IPS-20b (cell line): Measurements from ENCODE around the gene ZNF44.

Experiments
- H3K27ac ChIP-seq: one replicate; pipeline ENCODE4 v1.5.1; 2013; ENCODE audit warnings: low read length
- H3K27me3 ChIP-seq: 2 replicates; pipeline ENCODE4 v1.6.1; 2013; ENCODE audit warnings: mild to moderate bottlenecking, low read length, inconsistent platforms; ENCODE audit not compliant: insufficient read depth
- H3K36me3 ChIP-seq: 2 replicates; pipeline ENCODE4 v1.6.1; 2013; ENCODE audit warnings: low read depth, mild to moderate bottlenecking, inconsistent platforms, low read length, moderate library complexity; ENCODE audit not compliant: insufficient read depth
- H3K4me1 ChIP-seq: 2 replicates; pipeline ENCODE4 v1.6.1; 2013; ENCODE audit warnings: mild to moderate bottlenecking, control low read depth, inconsistent platforms, low read length, moderate library complexity; ENCODE audit not compliant: insufficient read depth
- H3K4me3 ChIP-seq: 2 replicates; pipeline ENCODE4 v1.5.1; 2013; ENCODE audit warnings: mild to moderate bottlenecking, low read length, inconsistent platforms
- H3K9ac ChIP-seq: 2 replicates; pipeline ENCODE4 v1.6.1; 2013; ENCODE audit warnings: low read depth, mild to moderate bottlenecking, inconsistent platforms, low read length, moderate library complexity
- H3K9me3 ChIP-seq: 2 replicates; pipeline ENCODE4 v1.6.1; 2013; ENCODE audit warnings: mild to moderate bottlenecking, low read depth, low read length, inconsistent platforms; ENCODE audit not compliant: insufficient read depth

Gene ZNF44

DNA sequence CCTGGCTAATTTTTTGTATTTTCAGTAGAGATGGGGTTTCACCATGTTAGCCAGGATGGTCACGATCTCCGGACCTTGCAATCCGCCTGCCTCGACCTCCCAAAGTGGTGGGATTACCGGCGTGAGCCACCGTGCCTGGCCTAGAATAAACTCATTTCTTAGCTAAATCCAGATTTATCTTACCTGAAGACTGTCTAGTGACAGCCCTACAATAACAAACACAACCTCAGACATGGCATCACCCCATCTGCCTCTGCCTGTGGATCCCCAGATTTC lies 5.0 kb downstream of the ZNF44 start:
- H3K36me3 ChIP-seq, result no peaks in the 10 kb centered on the region
- H3K27ac ChIP-seq, result no peak overlapping the region

DNA sequence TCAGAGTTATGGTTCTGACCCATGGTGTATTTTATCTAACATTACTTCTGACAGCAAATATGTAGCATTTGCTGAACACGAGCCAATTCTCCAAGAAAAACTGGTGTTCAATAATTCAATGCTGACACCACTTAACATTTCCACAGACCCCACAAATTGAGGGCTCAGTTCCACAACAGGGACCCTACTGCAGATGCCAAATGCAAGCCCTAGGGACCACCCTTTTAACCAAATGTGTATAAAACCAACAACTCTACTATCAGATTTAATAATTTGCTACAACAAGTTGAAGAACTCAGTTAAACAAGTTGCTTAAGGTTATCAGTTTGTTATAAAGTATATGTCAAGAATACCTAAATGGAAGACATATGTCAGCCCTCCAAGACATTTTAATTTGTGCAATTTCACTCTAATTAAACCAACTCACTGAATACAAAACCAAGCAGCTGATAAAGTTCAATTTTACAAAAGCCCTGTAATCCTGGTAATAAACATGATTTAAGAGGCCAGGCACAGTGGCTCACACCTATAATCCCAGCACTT lies 6.7 kb downstream of the ZNF44 start:
- no peaks in the 10 kb centered on the region for H3K4me1 ChIP-seq
- H3K4me3 ChIP-seq, result no peak overlapping the region
- no peaks in the 10 kb centered on the region for H3K36me3 ChIP-seq
- H3K9me3 ChIP-seq, result no peaks in the 10 kb centered on the region; the same call in 1 of the 2 replicates
- H3K27ac ChIP-seq, result no peak overlapping the region
- H3K9ac ChIP-seq, result no peak overlapping the region
- no peaks in the 10 kb centered on the region for H3K27me3 ChIP-seq

More for the DNA sequence above, 5.0 kb downstream of the ZNF44 start:
- Histone ChIP-seq H3K4me1 (peaks cover 5% of the 10 kb centered on the region), H3K9ac (no peak overlapping the region), H3K4me3 (no peak overlapping the region), H3K9me3 (no peaks in the 10 kb centered on the region), H3K27me3 (no peaks in the 10 kb centered on the region; the same call in 1 of the 2 replicates)

- peaks cover 15% of the 10 kb centered on the region for H3K9me3 ChIP-seq
- H3K27me3 ChIP-seq, result no peaks in the 10 kb centered on the region
- no peaks in the 10 kb centered on the region for H3K4me1 ChIP-seq
- no peaks in the 10 kb centered on the region for H3K36me3 ChIP-seq
- no peak overlapping the region for H3K9ac ChIP-seq
- no peak overlapping the region for H3K4me3 ChIP-seq
- H3K27ac ChIP-seq, result no peak overlapping the region
These were observed 10.1 kb downstream of the ZNF44 start for GRCh38 chr19:12284631-12285030.

GRCh38 chr19:12284226-12284625 lies 10.5 kb downstream of the ZNF44 start:
- Histone ChIP-seq H3K4me3 (no peak overlapping the region), H3K36me3 (0 out of 2 replicates have a peak, but pooled peaks cover 1% of the 10 kb centered on the region), H3K9me3 (peaks cover 19% of the 10 kb centered on the region)

DNA sequence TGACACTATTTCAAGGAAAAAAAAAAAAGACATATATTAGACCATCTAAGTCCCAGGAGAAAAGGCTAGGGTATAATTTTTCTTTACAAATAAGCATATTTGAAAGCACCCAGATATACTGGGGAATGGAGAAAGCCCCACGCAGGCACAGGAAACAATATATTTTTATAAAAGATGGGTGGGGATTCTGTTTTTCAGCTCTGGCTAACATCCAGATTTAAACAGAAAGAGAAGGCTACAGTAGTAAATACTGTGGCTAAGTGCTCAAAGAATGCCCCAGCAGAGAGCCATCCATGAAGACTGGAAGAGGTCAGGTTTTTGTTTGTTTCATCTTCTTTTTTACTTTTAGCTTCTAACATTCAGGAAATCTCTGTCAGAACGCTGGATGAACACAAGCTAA lies 16.0 kb downstream of the ZNF44 start:
- no peaks in the 10 kb centered on the region for H3K4me1 ChIP-seq
- H3K4me3 ChIP-seq, result no peak overlapping the region
- H3K27me3 ChIP-seq, result no peaks in the 10 kb centered on the region
- peaks cover 68% of the 10 kb centered on the region for H3K9me3 ChIP-seq
- H3K36me3 ChIP-seq, result peaks cover 31% of the 10 kb centered on the region
- no peak overlapping the region for H3K27ac ChIP-seq
- H3K9ac ChIP-seq, result no peak overlapping the region

More at GRCh38 chr19:12284226-12284625, 10.5 kb downstream of the ZNF44 start:
- no peak overlapping the region for H3K9ac ChIP-seq
- H3K27ac ChIP-seq, result no peak overlapping the region
- no peaks in the 10 kb centered on the region for H3K4me1 ChIP-seq
- H3K27me3 ChIP-seq, result no peaks in the 10 kb centered on the region

DNA sequence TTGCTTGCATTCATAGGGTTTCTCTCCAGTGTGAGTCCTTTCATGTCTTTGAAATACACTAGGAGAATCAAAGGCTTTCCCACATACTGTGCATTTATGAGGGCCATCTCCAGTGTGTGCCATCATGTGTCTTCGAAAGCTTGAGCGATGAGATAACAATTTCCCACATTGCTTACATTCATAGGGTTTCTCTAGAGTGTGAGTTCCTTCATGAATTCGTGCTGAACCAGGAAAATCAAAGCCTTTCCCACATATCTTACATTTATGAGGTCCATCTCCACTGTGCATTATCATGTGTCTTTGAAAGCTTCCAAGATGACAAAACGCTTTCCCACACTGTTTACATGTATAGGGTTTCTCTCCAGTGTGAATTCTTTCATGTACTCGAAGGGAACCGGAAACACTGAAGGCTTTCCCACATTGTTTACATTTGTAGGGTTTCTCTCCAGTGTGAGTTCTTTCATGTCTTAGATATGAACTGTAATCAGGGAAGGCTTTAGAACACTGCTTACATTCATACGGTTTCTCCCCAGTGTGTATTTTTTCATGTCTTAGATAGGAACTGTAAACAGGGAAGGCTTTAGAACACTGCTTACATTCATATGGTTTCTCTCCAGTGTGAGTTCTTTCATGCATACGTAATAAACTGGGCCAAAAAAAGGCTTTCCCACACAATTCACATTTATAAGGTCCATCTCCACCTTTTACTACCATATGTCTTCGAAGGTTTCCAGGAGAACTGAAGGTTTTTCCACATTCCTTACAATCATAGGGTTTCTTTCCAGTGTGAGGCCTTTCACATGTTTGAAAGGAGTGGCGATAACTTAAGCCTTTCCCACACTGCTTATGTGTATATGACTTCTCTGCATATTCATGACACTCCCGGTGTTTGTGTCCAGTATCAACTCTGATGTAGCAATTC lies 21.4 kb downstream of the ZNF44 start:
- H3K36me3 ChIP-seq, result peaks cover 55% of the 10 kb centered on the region
- H3K9me3 ChIP-seq, result peaks cover 90% of the 10 kb centered on the region
- H3K4me3 ChIP-seq, result peak overlapping the region; percentile 35; the same call in 1 of the 2 replicates
- no peaks in the 10 kb centered on the region for H3K27me3 ChIP-seq
- H3K9ac ChIP-seq, result no peak overlapping the region
- H3K27ac ChIP-seq, result no peak overlapping the region
- no peaks in the 10 kb centered on the region for H3K4me1 ChIP-seq

GRCh38 chr19:12272386-12272785 lies 22.3 kb downstream of the ZNF44 start:
- H3K4me1 ChIP-seq, result no peaks in the 10 kb centered on the region
- H3K4me3 ChIP-seq, result 0 out of 2 replicates have a peak overlapping the region, but pooled peaks have one; percentile 35
- H3K9me3 ChIP-seq, result peaks cover 84% of the 10 kb centered on the region
- peaks cover 55% of the 10 kb centered on the region for H3K36me3 ChIP-seq
- H3K27ac ChIP-seq, result no peak overlapping the region
- H3K9ac ChIP-seq, result no peak overlapping the region
- no peaks in the 10 kb centered on the region for H3K27me3 ChIP-seq

DNA sequence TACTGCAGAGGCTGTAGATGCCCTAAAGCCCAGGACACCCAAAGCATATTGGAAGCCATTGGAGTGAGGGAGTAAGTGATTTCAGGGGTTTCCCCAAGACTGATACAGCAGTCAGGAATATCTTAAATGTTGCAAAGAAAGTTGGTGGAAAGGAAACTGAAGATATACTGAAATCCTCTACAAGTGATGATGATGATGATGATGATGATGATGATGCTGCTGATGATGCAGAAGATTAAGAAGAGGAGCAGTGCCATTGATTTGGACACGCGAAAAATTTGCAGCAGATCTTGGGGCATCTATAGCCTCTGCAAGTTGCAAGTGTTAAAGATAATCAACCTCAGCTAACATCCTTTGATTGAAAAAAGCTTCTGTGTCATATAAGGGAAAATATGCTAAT lies 23.8 kb downstream of the ZNF44 start:
- peaks cover 84% of the 10 kb centered on the region for H3K9me3 ChIP-seq
- no peak overlapping the region for H3K27ac ChIP-seq
- H3K4me3 ChIP-seq, result no peak overlapping the region; the same call in 1 of the 2 replicates
- H3K4me1 ChIP-seq, result no peaks in the 10 kb centered on the region
- H3K9ac ChIP-seq, result no peak overlapping the region
- H3K36me3 ChIP-seq, result peaks cover 50% of the 10 kb centered on the region
- H3K27me3 ChIP-seq, result no peaks in the 10 kb centered on the region

- Histone ChIP-seq H3K4me3 (no peak overlapping the region), H3K9me3 (peaks cover 79% of the 10 kb centered on the region), H3K27ac (no peak overlapping the region), H3K36me3 (peaks cover 10% of the 10 kb centered on the region; the same call in 1 of the 2 replicates), H3K9ac (no peak overlapping the region), H3K27me3 (no peaks in the 10 kb centered on the region), H3K4me1 (no peaks in the 10 kb centered on the region)
These were observed 28.6 kb downstream of the ZNF44 start for GRCh38 chr19:12265921-12266704.

DNA sequence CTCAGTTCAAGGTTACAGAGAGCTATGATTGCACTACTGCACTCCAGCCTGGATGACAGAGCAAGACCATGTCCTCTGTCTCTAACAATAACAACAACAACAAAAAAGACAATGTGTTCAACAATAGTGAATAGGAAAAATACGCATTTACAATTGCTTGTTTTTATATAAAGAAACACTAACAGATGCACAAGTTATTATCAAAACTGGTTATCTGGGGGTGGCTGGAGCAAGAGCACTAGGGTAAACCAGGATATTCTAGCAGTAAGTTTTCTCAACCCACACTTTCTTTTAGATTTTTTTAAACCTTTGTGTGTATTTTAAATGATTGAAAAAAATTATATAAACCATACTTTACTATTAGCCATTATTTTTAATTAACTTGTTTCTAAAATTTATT lies 33.1 kb downstream of the ZNF44 start:
- no peak overlapping the region for H3K4me3 ChIP-seq
- H3K9ac ChIP-seq, result no peak overlapping the region
- H3K27me3 ChIP-seq, result no peaks in the 10 kb centered on the region
- peaks cover 60% of the 10 kb centered on the region for H3K9me3 ChIP-seq
- no peaks in the 10 kb centered on the region for H3K4me1 ChIP-seq
- no peaks in the 10 kb centered on the region for H3K36me3 ChIP-seq
- no peak overlapping the region for H3K27ac ChIP-seq

DNA sequence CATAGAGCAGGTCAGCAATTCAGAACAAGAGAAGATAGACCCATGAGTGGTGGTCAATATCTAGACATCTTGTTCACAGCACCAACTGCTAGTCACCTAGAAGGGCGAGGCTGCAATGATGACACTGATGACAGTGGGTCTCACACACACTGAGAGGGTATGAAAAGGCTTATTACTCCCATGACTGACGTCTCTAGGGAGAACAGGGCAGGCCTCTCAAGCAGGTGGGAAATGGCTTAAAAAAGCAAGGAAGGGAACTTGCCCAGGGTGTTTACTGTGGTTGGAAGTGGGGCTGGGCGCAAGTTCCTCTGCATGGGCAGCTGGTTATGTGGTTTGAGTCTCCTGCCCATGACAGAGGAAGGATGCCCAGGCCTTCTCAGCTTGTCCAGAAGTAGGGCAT lies 33.8 kb downstream of the ZNF44 start:
- no peaks in the 10 kb centered on the region for H3K27me3 ChIP-seq
- H3K36me3 ChIP-seq, result no peaks in the 10 kb centered on the region
- no peak overlapping the region for H3K4me3 ChIP-seq
- no peak overlapping the region for H3K9ac ChIP-seq
- H3K27ac ChIP-seq, result no peak overlapping the region
- H3K9me3 ChIP-seq, result peaks cover 53% of the 10 kb centered on the region
- H3K4me1 ChIP-seq, result no peaks in the 10 kb centered on the region
